ENCODE measurements around the gene DAZAP2. TPM values are rescaled to one million over a fixed set of nuclear protein-coding genes. Genes with fewer than 3 reads are reported as not detected.

The DAZAP2 gene
- total RNA-seq, 6 donors from 2014 or later: 182 to 492 (median 236) TPM

- Histone ChIP-seq H3K4me3 (no peak overlapping the region), H3K27me3 (no peaks in the 10 kb centered on the region), H3K4me1 (peaks cover 0 to 5% (median 0%) of the 10 kb centered on the region in 4 donors), H3K9me3 (no peaks in the 10 kb centered on the region), H3K27ac (no peak overlapping the region), H3K36me3 (peaks cover 0 to 33% (median 7%) of the 10 kb centered on the region in 4 donors)
- DNase-seq: no peak
- TF ChIP-seq POLR2AphosphoS5 (IDR thresholded peaks at IDR 0.05) (no peak), POLR2A (IDR thresholded peaks at IDR 0.05) (no peak), CTCF (IDR thresholded peaks at IDR 0.05) (no peak), EP300 (IDR thresholded peaks at IDR 0.05) (no peak)
- no peak for ATAC-seq (ENCODE audit: low FRiP score in 2 of 2)
- WGBS, 2 donors: 93 to 94% methylated on average over 5 of the region's 5 CpGs
Measured at GRCh38 chr12:51202718-51203117, 35.9 kb upstream of the DAZAP2 start.

- Histone ChIP-seq H3K36me3 (peaks cover 0 to 16% (median 2%) of the 10 kb centered on the region in 4 donors), H3K27me3 (no peaks in the 10 kb centered on the region), H3K4me1 (no peaks in the 10 kb centered on the region), H3K4me3 (no peak overlapping the region), H3K9me3 (no peaks in the 10 kb centered on the region), H3K27ac (no peak overlapping the region)
- no peak for ATAC-seq (ENCODE audit: low FRiP score in 2 of 2)
- 97% methylated on average over 6 of the region's 6 CpGs for WGBS, 2 donors
- DNase-seq: no peak
- TF ChIP-seq CTCF (IDR thresholded peaks at IDR 0.05): no peak
- no peak for TF ChIP-seq EP300 (IDR thresholded peaks at IDR 0.05)
- TF ChIP-seq POLR2AphosphoS5 (IDR thresholded peaks at IDR 0.05): no peak
- TF ChIP-seq POLR2A (IDR thresholded peaks at IDR 0.05): no peak
Measured at GRCh38 chr12:51205350-51205749, 33.3 kb upstream of the DAZAP2 start.

- no peak for DNase-seq
- no peak for ATAC-seq (ENCODE audit: low FRiP score in 2 of 2)
- H3K27ac ChIP-seq: no peak overlapping the region
- H3K4me1 ChIP-seq: no peaks in the 10 kb centered on the region
- H3K27me3 ChIP-seq: no peaks in the 10 kb centered on the region
- 90 to 92% methylated on average over 7 of the region's 7 CpGs for WGBS, 2 donors
- no peak overlapping the region for H3K4me3 ChIP-seq
- peaks cover 0 to 20% (median under 1%) of the 10 kb centered on the region in 4 donors for H3K36me3 ChIP-seq
- TF ChIP-seq POLR2A (IDR thresholded peaks at IDR 0.05) (no peak), CTCF (IDR thresholded peaks at IDR 0.05) (no peak), POLR2AphosphoS5 (IDR thresholded peaks at IDR 0.05) (no peak), EP300 (IDR thresholded peaks at IDR 0.05) (no peak)
- no peaks in the 10 kb centered on the region for H3K9me3 ChIP-seq
Measured at GRCh38 chr12:51208016-51208660, 30.5 kb upstream of the DAZAP2 start.

GRCh38 chr12:51209259-51209658 is 29.4 kb upstream of the DAZAP2 start:
- Histone ChIP-seq H3K9me3 (no peaks in the 10 kb centered on the region), H3K4me1 (no peaks in the 10 kb centered on the region), H3K4me3 (no peak overlapping the region), H3K36me3 (peaks cover 0 to 11% (median 0%) of the 10 kb centered on the region in 4 donors), H3K27ac (no peak overlapping the region), H3K27me3 (no peaks in the 10 kb centered on the region)
- no peak for ATAC-seq (ENCODE audit: low FRiP score in 2 of 2)
- TF ChIP-seq EP300 (IDR thresholded peaks at IDR 0.05) (no peak), CTCF (IDR thresholded peaks at IDR 0.05) (no peak), POLR2AphosphoS5 (IDR thresholded peaks at IDR 0.05) (no peak), POLR2A (IDR thresholded peaks at IDR 0.05) (no peak)
- no peak for DNase-seq
- WGBS, 2 donors: 97 to 98% methylated on average over 2 of the region's 2 CpGs
